SK-N-DZ (cell line): ENCODE measurements around the gene ADD1.
"Not testable (repeated sequence)": the region's sequence is repeated elsewhere in the genome, so short reads cannot be mapped to it uniquely, and the experiment has no call there.

Experiments used
- DNase-seq: peaks from one replicate; pipeline ENCODE4 v3.0.0-alpha.2; 2015; ENCODE audit warnings: low spot score

ADD1 gene

GRCh38 chr4:2934077-2934812 is 90.6 kb downstream of the ADD1 start:
- no peak for DNase-seq

GRCh38 chr4:2934813-2935761 is 91.4 kb downstream of the ADD1 start:
- DNase-seq, result peak; percentile 85

- DNase-seq, result no peak
These were observed 92.4 kb downstream of the ADD1 start for GRCh38 chr4:2935762-2936743.

- no peak for DNase-seq
These were observed 93.1 kb downstream of the ADD1 start for GRCh38 chr4:2936773-2937145.

GRCh38 chr4:2937146-2937857 is 93.7 kb downstream of the ADD1 start:
- no peak for DNase-seq

- DNase-seq, result no peak
These were observed 94.3 kb downstream of the ADD1 start for GRCh38 chr4:2937986-2938385.

GRCh38 chr4:2938411-2938810 is 94.8 kb downstream of the ADD1 start:
- not testable (repeated sequence) for DNase-seq

- DNase-seq, result no peak
These were observed 95.3 kb downstream of the ADD1 start for GRCh38 chr4:2938906-2939305.

GRCh38 chr4:2939383-2940243 is 96.0 kb downstream of the ADD1 start:
- no peak for DNase-seq

GRCh38 chr4:2940267-2941137 is 96.9 kb downstream of the ADD1 start:
- no peak for DNase-seq

- DNase-seq, result no peak
These were observed 97.7 kb downstream of the ADD1 start for GRCh38 chr4:2941138-2942036.

- no peak for DNase-seq
These were observed 98.4 kb downstream of the ADD1 start for GRCh38 chr4:2942037-2942531.

GRCh38 chr4:2942532-2943363 is 99.1 kb downstream of the ADD1 start:
- no peak for DNase-seq

GRCh38 chr4:2943364-2944090 is 99.9 kb downstream of the ADD1 start:
- DNase-seq, result no peak

- DNase-seq, result no peak
These were observed 100.4 kb downstream of the ADD1 start for GRCh38 chr4:2944091-2944482.
